Mucosa of rectum (tissue), 2 donors: ENCODE measurements around the gene MARK2.

Experiments
- H3K27ac ChIP-seq, 2 donors: one replicate each; pipeline ENCODE4 v1.7.0; 2013; ENCODE audit warnings: inconsistent platforms in 2 of 2, low read depth in 2 of 2, low read length in 2 of 2
- H3K27me3 ChIP-seq, 2 donors: one replicate each; pipeline ENCODE4 v1.7.0; 2013; ENCODE audit warnings: low read length in 2 of 2; ENCODE audit not compliant: control insufficient read depth in 2 of 2, insufficient read depth in 2 of 2
- H3K36me3 ChIP-seq, 2 donors: one replicate each; pipeline ENCODE4 v1.7.0; 2013; ENCODE audit warnings: low read length in 2 of 2; ENCODE audit not compliant: control insufficient read depth in 2 of 2, insufficient read depth in 2 of 2
- H3K4me1 ChIP-seq, 2 donors: one replicate each; pipeline ENCODE4 v1.7.0; 2013; ENCODE audit warnings: low read length in 2 of 2, mild to moderate bottlenecking in 1 of 2; ENCODE audit not compliant: control insufficient read depth in 2 of 2, insufficient read depth in 2 of 2
- H3K4me3 ChIP-seq, 2 donors: one replicate each; pipeline ENCODE4 v1.7.0; 2013; ENCODE audit warnings: low read length in 2 of 2
- H3K9ac ChIP-seq, 2 donors: one replicate each; pipeline ENCODE4 v1.7.0; 2013; ENCODE audit warnings: low read length in 2 of 2, low read depth in 1 of 2, mild to moderate bottlenecking in 1 of 2
- H3K9me3 ChIP-seq, 2 donors: one replicate each; pipeline ENCODE4 v1.7.0; 2013; ENCODE audit warnings: low read length in 2 of 2; ENCODE audit not compliant: control insufficient read depth in 2 of 2
- donor health status: healthy.
- donor health status: Normal muscosa, but diverticular disease.

Gene MARK2

GRCh38 chr11:63838150-63838677 is 696 bp upstream of the MARK2 start:
- Histone ChIP-seq H3K27ac (peak overlapping the region; percentile 84 to 91), H3K27me3 (no peaks in the 10 kb centered on the region), H3K36me3 (peaks cover 3 to 4% of the 10 kb centered on the region in 2 donors), H3K4me3 (peak overlapping the region; percentile 78 to 97), H3K4me1 (peaks cover 41 to 47% of the 10 kb centered on the region in 2 donors), H3K9me3 (no peaks in the 10 kb centered on the region), H3K9ac (peak overlapping the region; percentile 76 to 85)

GRCh38 chr11:63839508-63840355 is 822 bp downstream of the MARK2 start:
- no peaks in the 10 kb centered on the region for H3K27me3 ChIP-seq
- H3K4me3 ChIP-seq: peak overlapping the region; percentile 91 to 97
- H3K27ac ChIP-seq: peak overlapping the region; percentile 84 to 91
- peaks cover 42 to 47% of the 10 kb centered on the region in 2 donors for H3K4me1 ChIP-seq
- peaks cover 3 to 17% of the 10 kb centered on the region in 2 donors for H3K36me3 ChIP-seq
- H3K9ac ChIP-seq: peak overlapping the region; percentile 88 to 93
- H3K9me3 ChIP-seq: no peaks in the 10 kb centered on the region

- peak overlapping the region; percentile 84 to 91 for H3K27ac ChIP-seq
- H3K27me3 ChIP-seq: no peaks in the 10 kb centered on the region
- peaks cover 3 to 20% of the 10 kb centered on the region in 2 donors for H3K36me3 ChIP-seq
- peak overlapping the region; percentile 91 to 97 for H3K4me3 ChIP-seq
- H3K9me3 ChIP-seq: no peaks in the 10 kb centered on the region
- H3K4me1 ChIP-seq: peaks cover 42 to 47% of the 10 kb centered on the region in 2 donors
- peak overlapping the region; percentile 88 to 93 for H3K9ac ChIP-seq
Observed at GRCh38 chr11:63840356-63841060, 1.6 kb downstream of the MARK2 start.

- H3K9ac ChIP-seq: peak overlapping the region in 1 of 2 donors; percentile 93
- peak overlapping the region in 1 of 2 donors; percentile 6 for H3K27ac ChIP-seq
Observed at GRCh38 chr11:63841554-63841953, 2.6 kb downstream of the MARK2 start.

GRCh38 chr11:63843041-63843440 is 4.1 kb downstream of the MARK2 start:
- Histone ChIP-seq H3K27ac (no peak overlapping the region), H3K4me3 (no peak overlapping the region), H3K4me1 (peaks cover 43 to 44% of the 10 kb centered on the region in 2 donors), H3K9me3 (no peaks in the 10 kb centered on the region), H3K36me3 (peaks cover 3 to 20% of the 10 kb centered on the region in 2 donors), H3K9ac (no peak overlapping the region), H3K27me3 (no peaks in the 10 kb centered on the region)

More at GRCh38 chr11:63841554-63841953, 2.6 kb downstream of the MARK2 start:
- H3K4me3 ChIP-seq: peak overlapping the region; percentile 91 to 97
- H3K4me1 ChIP-seq: peaks cover 42 to 47% of the 10 kb centered on the region in 2 donors
- peaks cover 3 to 20% of the 10 kb centered on the region in 2 donors for H3K36me3 ChIP-seq
- no peaks in the 10 kb centered on the region for H3K27me3 ChIP-seq
- H3K9me3 ChIP-seq: no peaks in the 10 kb centered on the region

GRCh38 chr11:63844836-63845235 is 5.9 kb downstream of the MARK2 start:
- Histone ChIP-seq H3K4me3 (no peak overlapping the region), H3K9me3 (no peaks in the 10 kb centered on the region), H3K27ac (no peak overlapping the region), H3K36me3 (peaks cover 3 to 20% of the 10 kb centered on the region in 2 donors), H3K27me3 (no peaks in the 10 kb centered on the region), H3K9ac (no peak overlapping the region), H3K4me1 (peaks cover 38 to 39% of the 10 kb centered on the region in 2 donors)

GRCh38 chr11:63845303-63845702 is 6.4 kb downstream of the MARK2 start:
- no peak overlapping the region for H3K4me3 ChIP-seq
- no peak overlapping the region for H3K27ac ChIP-seq
- no peaks in the 10 kb centered on the region for H3K9me3 ChIP-seq
- no peak overlapping the region for H3K9ac ChIP-seq
- peaks cover 3 to 20% of the 10 kb centered on the region in 2 donors for H3K36me3 ChIP-seq
- no peaks in the 10 kb centered on the region for H3K27me3 ChIP-seq
- peaks cover 34 to 35% of the 10 kb centered on the region in 2 donors for H3K4me1 ChIP-seq

- Histone ChIP-seq H3K27me3 (no peaks in the 10 kb centered on the region), H3K4me1 (peaks cover 30 to 31% of the 10 kb centered on the region in 2 donors), H3K9ac (no peak overlapping the region), H3K36me3 (peaks cover 3 to 20% of the 10 kb centered on the region in 2 donors), H3K4me3 (no peak overlapping the region), H3K27ac (no peak overlapping the region), H3K9me3 (no peaks in the 10 kb centered on the region)
Observed at GRCh38 chr11:63845911-63846310, 7.0 kb downstream of the MARK2 start.

- Histone ChIP-seq H3K9me3 (no peaks in the 10 kb centered on the region), H3K9ac (no peak overlapping the region), H3K4me3 (no peak overlapping the region), H3K27me3 (no peaks in the 10 kb centered on the region), H3K36me3 (peaks cover under 1 to 20% of the 10 kb centered on the region in 2 donors), H3K27ac (no peak overlapping the region), H3K4me1 (peaks cover 24 to 27% of the 10 kb centered on the region in 2 donors)
Observed at GRCh38 chr11:63846897-63847296, 8.0 kb downstream of the MARK2 start.

- Histone ChIP-seq H3K27ac (peak overlapping the region in 1 of 2 donors; percentile 10), H3K9ac (no peak overlapping the region), H3K27me3 (no peaks in the 10 kb centered on the region), H3K9me3 (no peaks in the 10 kb centered on the region), H3K4me1 (peaks cover 21 to 26% of the 10 kb centered on the region in 2 donors), H3K4me3 (no peak overlapping the region), H3K36me3 (peaks cover 0 to 20% of the 10 kb centered on the region in 2 donors)
Observed at GRCh38 chr11:63847363-63847762, 8.5 kb downstream of the MARK2 start.
